ENCODE measurements around the gene ASB5. TPM values are rescaled to one million over a fixed set of nuclear protein-coding genes. Genes with fewer than 3 reads are reported as not detected.
A peak's percentile ranks its signal among the peaks of the same experiment; 100 is the strongest.

ASB5 gene
- total and polyA plus RNA-seq, 2 of the 8 experiments (the other 6 are each of a cell fraction or from before 2014, with no cell fraction given) = 0.02 TPM; not detected in 1

- no peak overlapping the region for H2BK15ac ChIP-seq (ENCODE audit: low read length)
- no peaks in the 10 kb centered on the region for H3K79me1 ChIP-seq (ENCODE audit: low read depth, low read length)
- no peaks in the 10 kb centered on the region for H3K79me2 ChIP-seq (ENCODE audit: control insufficient read depth in 1 of 2, insufficient read depth in 2 of 2, low read length in 2 of 2)
- no peak overlapping the region for H2AK5ac ChIP-seq (ENCODE audit: low read depth, low read length)
- H3K9me3 ChIP-seq (ENCODE audit: insufficient read depth in 2 of 2, low read depth in 1 of 2, low read length in 1 of 2) = no peaks in the 10 kb centered on the region
- no peak overlapping the region for H3K14ac ChIP-seq (ENCODE audit: insufficient read length)
- H3K4me2 ChIP-seq (ENCODE audit: insufficient read depth in 1 of 2, low read depth in 2 of 2, low read length in 2 of 2) = no peak overlapping the region
- peak overlapping the region in 1 of 4 experiments; percentile 8; a peak in 1 of 7 replicates for H3K9ac ChIP-seq (replicated peaks in 1 of 4; ENCODE audit: extremely low read depth in 1 of 4, low read depth in 3 of 4, low read length in 3 of 4)
- no peak overlapping the region for H2BK120ac ChIP-seq (replicated peaks; ENCODE audit: low read depth, low read length)
- H3K4me3 ChIP-seq (ENCODE audit: extremely low read depth in 1 of 4, insufficient read depth in 2 of 4, low read depth in 3 of 4, low read length in 4 of 4) = no peak overlapping the region
- no peak overlapping the region for H2BK12ac ChIP-seq (ENCODE audit: low read depth, low read length)
- H4K91ac ChIP-seq (replicated peaks; ENCODE audit: insufficient read length, low read length) = no peak overlapping the region
- H2AFZ ChIP-seq (ENCODE audit: low read length) = no peak overlapping the region
- DNase-seq (ENCODE audit: low read depth in 1 of 2, low spot score in 2 of 2) = no peak
- no peak overlapping the region for H4K8ac ChIP-seq (ENCODE audit: extremely low read depth, insufficient read depth, low read length)
- FAIRE-seq = no peak
- no peak overlapping the region for H3K56ac ChIP-seq (replicated peaks; ENCODE audit: insufficient read length, low read depth, low read length)
- no peak overlapping the region for H3K27ac ChIP-seq (ENCODE audit: low read depth, low read length)
- no peak overlapping the region for H2BK20ac ChIP-seq (ENCODE audit: low read length)
- peaks cover 0 to 7% (median 3%) of the 10 kb centered on the region in 4 experiments; a peak in 3 of 7 replicates for H3K27me3 ChIP-seq (replicated peaks in 1 of 4; ENCODE audit: control insufficient read depth in 3 of 4, extremely low read depth in 1 of 4, insufficient read depth in 3 of 4, low read length in 3 of 4)
- no peak overlapping the region for H2BK5ac ChIP-seq (ENCODE audit: low read depth, low read length)
- H3K4ac ChIP-seq (replicated peaks; ENCODE audit: insufficient read length, low read depth, low read length) = no peak overlapping the region
- WGBS, 2 experiments (ENCODE audit: extremely low coverage in 1 of 2, insufficient coverage in 1 of 2, insufficient read length in 1 of 2, insufficient replicate concordance in 2 of 2, low coverage in 1 of 2, low lambda C conversion rate in 2 of 2, missing lambda C conversion rate in 1 of 2) = 100% methylated on average over 2 of the region's 2 CpGs; no CpG with 5 or more reads in 1 of the 2 experiments
- H4K5ac ChIP-seq (ENCODE audit: insufficient read length, low read depth, low read length) = no peak overlapping the region
- ChIA-PET CTCF (ENCODE audit: partially characterized antibody) (interaction anchor here (1.3 kb wide), 1 partner anchor 32 kb away, joined by 5 read pairs; no protein-coding TSS in a partner anchor), POLR2A (ENCODE audit: partially characterized antibody) (interaction anchor here (1.3 kb wide), 1 partner anchor 10 kb away, joined by 4 read pairs; no protein-coding TSS in a partner anchor)
- no peaks in the 10 kb centered on the region for H4K20me1 ChIP-seq (replicated peaks in 1 of 2; ENCODE audit: control insufficient read depth in 1 of 2, insufficient read depth in 2 of 2, low read length in 2 of 2)
- H3K4me1 ChIP-seq (replicated peaks in 1 of 4; ENCODE audit: control insufficient read depth in 3 of 4, insufficient read depth in 4 of 4, low read length in 3 of 4) = no peaks in the 10 kb centered on the region
- H3K23me2 ChIP-seq (ENCODE audit: low read depth, low read length) = no peaks in the 10 kb centered on the region
- H3K18ac ChIP-seq (ENCODE audit: extremely low read depth, low read length) = no peak overlapping the region
- H3K36me3 ChIP-seq (ENCODE audit: control insufficient read depth in 2 of 4, insufficient read depth in 4 of 4, low read length in 3 of 4) = no peaks in the 10 kb centered on the region; a peak in 1 of 8 replicates
- no peak overlapping the region for H3K23ac ChIP-seq (ENCODE audit: insufficient read length)
- TF ChIP-seq NRF1 (IDR thresholded peaks at IDR 0.05; ENCODE audit: low read depth, low read length) (no peak), YY1 (IDR thresholded peaks at IDR 0.05; ENCODE audit: low read depth, low read length) (no peak), HDAC6 (IDR thresholded peaks at IDR 0.05; ENCODE audit: low read depth, low read length) (no peak), TCF12 (IDR thresholded peaks at IDR 0.05; ENCODE audit: low read depth, low read length) (no peak), HDAC2 (IDR thresholded peaks at IDR 0.05; ENCODE audit: borderline replicate concordance in 1 of 2, low read depth in 2 of 2, low read length in 2 of 2) (no peak), MAFK (IDR thresholded peaks at IDR 0.05; ENCODE audit: low read depth, low read length) (no peak), TEAD4 (IDR thresholded peaks at IDR 0.05; ENCODE audit: low read depth, low read length) (no peak), BCL11A (IDR thresholded peaks at IDR 0.05; ENCODE audit: low read depth in 2 of 2, low read length in 2 of 2) (no peak), RBBP5 (IDR thresholded peaks at IDR 0.05; ENCODE audit: borderline replicate concordance, low read depth, low read length) (no peak), CEBPB (IDR thresholded peaks at IDR 0.05; ENCODE audit: low read depth, low read length) (no peak), RFX5 (IDR thresholded peaks at IDR 0.05; ENCODE audit: borderline replicate concordance, low read depth, low read length) (no peak), ZNF274 (IDR thresholded peaks at IDR 0.05; ENCODE audit: borderline replicate concordance, extremely low read depth, low read length) (no peak), KDM1A (IDR thresholded peaks at IDR 0.05; ENCODE audit: borderline replicate concordance, low read length) (no peak), EZH2 (IDR thresholded peaks at IDR 0.05; ENCODE audit: low read depth, low read length, severe bottlenecking) (no peak), NANOG (IDR thresholded peaks at IDR 0.05; ENCODE audit: insufficient read depth, low read depth, low read length, poor library complexity, severe bottlenecking) (no peak)
Observed at GRCh38 chr4:176309046-176309445, 40.0 kb upstream of the ASB5 start.

Measured in H1 (cell line).